Measurements from ENCODE around the gene LRPAP1. TPM values are rescaled to one million over a fixed set of nuclear protein-coding genes. Genes with fewer than 3 reads are reported as not detected.

LRPAP1 gene
- total RNA-seq, 1 donor from 2014 or later, result 120 TPM

DNA sequence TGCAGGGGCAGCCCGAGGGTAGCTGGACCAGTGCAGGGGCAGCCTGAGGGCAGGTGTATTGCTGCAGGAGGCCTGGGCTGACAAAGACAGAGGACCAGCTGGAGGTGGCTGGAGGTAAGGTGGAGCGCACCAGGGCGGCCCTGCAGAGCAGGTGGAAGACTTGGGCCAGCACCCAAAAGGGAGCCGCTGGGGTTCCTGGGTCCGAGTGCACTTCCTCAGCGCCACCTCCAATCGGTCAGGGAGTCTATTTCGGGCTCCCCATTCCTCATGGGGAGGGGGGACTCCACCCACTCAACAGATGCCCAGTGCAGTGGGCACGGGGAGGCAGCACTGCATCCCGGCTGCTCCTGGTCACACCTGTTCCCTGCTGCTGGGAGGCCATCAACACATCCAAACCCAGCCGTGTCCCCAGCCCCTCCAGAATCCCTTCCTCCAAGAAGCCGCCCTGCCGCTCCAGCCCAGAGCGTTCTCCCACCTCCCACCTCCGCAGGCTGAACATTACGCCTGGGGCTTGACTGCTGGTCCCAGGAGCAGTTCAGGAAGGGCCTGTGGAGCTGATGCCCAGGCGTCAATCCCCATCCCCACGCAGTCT, 1.5 kb downstream of the LRPAP1 start:
- DNase-seq, result no peak

DNA sequence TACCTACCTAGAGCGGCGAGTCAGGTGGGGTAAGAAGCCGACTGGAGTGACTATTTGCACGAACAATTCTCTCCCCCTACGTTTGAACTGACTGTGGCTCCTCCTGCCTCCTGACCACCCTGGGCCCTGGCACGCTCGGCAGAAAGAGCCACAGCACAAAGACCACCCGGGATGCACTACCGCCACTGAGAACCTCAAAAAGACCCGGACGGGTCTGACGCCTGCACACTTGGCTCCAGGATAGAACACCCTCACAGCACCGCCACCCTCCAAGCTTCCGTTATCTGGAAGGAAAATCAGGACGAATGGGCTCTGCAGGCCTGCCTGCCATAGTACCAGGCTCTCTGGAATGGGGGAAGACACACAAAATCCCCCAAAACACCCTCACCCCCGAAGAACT, 2.2 kb downstream of the LRPAP1 start:
- no peak for DNase-seq

- DNase-seq, result no peak
Measured at GRCh38 chr4:3529363-3529762, 2.9 kb downstream of the LRPAP1 start.

DNA sequence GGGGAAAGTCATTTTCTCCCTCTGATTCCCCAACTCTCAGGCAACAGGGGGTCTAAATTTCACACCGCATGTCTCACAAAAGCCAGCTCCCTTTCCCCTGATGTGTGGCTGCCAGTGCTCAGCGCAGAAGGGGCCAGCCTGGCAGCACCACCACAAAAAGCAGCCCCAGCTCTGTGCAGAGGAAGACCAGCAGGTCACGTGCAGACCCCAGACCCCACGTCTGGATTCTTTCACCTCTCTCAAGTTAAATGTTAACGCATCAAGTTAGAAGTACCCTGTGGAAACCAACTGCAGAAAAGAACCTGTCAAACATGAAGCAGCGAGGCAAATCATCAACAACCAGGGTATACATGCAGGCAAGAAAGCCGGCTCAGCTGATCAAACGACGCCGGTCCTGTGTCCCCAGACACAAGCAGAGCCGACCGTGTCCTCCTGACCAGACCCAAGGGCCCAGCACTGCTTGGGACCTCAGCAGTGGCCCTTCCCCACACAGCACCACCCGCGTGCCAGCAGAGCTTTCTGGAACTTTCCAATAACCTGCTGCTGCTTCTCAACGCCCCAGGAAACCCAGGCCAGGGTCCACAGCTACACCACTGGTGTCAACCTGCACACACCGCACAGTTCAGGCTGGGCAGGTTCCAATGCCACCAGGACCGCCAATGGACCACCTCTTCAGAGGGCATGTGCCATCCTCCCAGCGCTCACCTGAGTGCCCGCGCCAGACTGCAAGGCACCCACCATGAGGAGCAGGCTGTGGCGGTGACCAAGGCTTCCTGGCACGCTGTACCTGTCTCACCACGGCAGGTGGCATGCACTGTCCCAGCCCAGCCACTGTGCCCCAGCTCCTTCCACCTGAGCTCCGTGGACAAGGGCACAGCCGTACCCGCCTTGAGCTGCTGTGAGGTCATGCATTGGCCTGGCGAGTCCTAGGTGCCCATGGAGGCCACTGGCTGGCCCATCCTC, 4.0 kb downstream of the LRPAP1 start:
- no peak for DNase-seq

DNA sequence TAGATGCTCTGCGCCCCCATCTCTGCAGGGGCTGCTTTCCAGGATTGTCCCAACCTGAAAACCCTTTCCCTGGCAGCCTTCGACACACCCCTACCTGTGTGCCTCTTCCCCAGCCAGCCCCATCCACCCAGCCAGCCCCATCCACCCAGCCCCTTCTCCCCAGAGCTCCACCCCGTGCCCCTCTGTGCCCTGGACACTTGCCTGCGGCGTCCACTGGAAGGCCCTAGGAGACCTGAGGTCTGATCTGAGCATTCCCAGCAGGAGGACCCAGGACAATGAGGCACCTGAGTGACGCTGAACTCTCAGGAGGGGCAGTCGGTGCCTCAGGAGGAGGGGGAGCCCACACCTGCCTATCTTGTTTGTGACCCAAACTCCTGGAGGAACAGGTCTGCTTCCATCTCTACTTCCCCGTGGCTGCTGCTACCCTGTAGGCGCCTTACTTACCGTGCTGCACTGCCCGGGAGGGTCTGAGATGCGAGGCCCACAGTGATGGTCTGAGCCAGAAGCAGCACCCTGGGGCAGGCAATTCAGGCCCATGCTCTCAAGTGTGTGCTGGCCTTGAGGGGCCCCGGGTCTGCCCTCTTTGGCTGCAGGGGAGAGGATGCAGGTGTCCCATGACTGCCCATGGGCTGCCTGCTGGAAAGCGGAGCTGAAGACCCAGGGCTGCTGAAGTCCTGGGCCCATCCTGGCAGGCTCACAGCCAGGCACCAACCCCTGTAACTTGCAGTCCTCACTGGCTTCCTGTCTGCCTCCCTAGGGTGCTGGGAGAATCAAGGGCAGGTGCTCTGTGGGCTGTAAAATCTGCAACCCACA, 4.9 kb downstream of the LRPAP1 start:
- no peak for DNase-seq

DNA sequence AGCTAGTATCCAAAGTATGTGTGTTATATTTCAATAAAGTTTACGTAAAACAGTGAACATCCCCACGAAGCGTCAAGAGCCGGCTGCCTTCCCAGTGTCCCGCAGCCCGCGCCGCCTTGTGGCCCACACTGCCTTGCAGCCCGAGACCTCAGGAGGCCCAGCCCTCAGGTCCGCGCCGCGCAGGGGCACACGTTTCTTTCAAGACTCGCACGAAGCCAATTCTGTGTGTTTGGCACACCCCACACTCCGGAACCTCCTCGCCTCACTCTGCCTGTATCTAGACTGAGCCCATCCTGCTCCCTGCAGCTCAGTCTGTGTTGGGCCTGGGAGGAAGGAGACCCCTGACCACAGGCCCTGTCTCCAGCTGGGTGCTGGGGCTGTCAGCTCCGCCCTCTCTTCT, 5.8 kb downstream of the LRPAP1 start:
- no peak for DNase-seq

- no peak for DNase-seq
Measured at GRCh38 chr4:3525532-3526430, 6.4 kb downstream of the LRPAP1 start.

GRCh38 chr4:3524920-3525319, 7.3 kb downstream of the LRPAP1 start:
- DNase-seq, result no peak

GRCh38 chr4:3524349-3524748, 7.9 kb downstream of the LRPAP1 start:
- DNase-seq, result no peak

- DNase-seq, result no peak
Measured at GRCh38 chr4:3523628-3524221, 8.5 kb downstream of the LRPAP1 start.

DNA sequence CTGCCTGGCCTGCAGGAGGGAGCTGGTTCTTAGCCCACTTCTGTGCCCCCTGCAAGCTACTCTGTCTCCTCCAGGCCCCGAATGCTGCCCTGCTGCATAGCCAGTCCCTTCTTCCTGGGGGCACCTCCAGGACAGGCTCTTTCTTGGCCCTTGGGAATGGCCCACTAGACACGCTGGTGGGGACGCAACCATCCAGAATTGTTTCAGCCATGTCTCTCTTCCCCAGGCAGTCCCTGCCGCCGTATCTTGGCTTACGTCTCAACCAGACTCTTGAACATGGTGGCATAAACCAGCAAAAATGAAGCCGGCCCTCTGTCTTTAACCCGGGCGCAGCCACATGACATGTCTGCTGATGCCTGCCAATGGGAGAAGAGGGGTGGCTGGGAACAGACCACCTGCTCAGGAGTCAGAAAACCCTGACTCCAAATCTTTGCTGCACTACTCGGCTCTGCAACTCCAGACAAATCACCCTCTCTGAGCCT, 9.0 kb downstream of the LRPAP1 start:
- no peak for DNase-seq

- DNase-seq, result no peak
Measured at GRCh38 chr4:3522651-3523050, 9.6 kb downstream of the LRPAP1 start.

- DNase-seq, result no peak
Measured at GRCh38 chr4:3522326-3522640, 9.9 kb downstream of the LRPAP1 start.

DNA sequence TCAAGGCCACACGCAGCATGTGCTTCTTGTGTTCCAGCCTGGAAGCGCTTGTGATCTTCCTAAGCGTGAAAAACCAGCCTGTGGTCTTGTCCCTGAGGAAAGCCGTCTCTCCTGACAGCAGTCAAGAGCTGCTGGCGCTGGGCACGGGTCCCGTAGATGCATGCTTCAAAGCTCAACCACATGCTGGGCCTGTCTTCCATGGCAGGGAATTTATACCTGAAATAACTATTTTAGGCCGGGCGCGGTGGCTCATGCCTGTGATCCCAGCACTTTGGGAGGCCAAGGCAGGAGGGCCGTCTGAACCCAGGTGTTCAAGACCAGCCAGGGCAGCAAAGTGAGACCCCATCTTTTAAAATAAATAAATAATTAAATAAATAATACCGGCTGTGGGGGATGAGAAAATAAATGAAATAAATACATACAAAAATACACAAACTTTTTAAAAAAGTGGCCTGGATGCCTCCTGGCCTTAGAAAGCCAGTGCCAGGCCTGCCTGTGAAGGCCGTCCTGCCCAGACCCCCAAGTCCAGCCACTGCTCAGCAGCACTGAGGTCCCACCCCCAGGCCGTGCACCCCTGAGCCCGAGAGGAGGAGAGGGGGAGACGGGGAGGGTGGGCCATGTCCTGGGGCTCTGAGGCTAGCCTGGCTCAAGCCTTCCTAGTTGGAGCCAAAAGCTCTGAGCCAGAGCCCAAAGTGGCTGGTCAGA, 10.4 kb downstream of the LRPAP1 start:
- no peak for DNase-seq

- no peak for DNase-seq
Measured at GRCh38 chr4:3520796-3521600, 11.2 kb downstream of the LRPAP1 start.

GRCh38 chr4:3520276-3520675, 11.9 kb downstream of the LRPAP1 start:
- DNase-seq, result no peak

DNA sequence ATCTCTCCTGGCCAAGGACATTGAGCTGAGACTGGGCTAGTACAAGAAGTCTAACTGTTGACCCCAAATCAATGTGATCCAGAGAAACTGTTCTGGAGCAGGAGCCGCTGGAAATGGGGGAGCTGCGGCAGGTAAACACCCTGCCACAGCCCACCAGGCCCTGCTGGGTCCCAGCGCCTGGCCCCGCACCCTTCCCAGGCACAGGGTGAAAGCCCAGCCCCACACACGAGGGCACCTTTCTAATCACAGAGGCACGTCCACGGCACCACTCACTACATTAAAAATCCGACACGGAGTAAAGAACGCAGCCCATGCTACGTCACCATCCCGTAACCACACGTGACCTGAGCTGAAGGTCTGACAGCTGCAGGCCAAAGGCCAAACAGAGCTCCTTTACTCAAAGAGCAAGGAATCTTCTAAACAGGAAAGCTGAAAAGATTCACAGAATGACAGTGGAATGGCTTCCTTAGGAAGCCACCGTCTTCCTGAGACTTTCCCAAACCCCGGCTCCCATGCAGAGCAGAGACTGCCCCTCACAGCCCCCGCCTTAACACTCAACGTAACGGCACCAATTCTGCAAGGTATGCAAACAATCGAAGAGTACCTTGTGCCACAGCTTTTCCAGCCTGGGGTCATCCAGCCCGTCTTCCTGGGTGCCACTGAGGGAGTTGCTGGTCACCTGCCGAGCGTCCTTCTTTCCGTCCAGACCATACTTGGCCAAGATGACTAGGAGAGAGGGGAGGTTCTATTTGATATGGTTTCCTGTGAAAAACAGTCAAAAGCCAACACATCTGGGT, 12.6 kb downstream of the LRPAP1 start:
- DNase-seq, result no peak

GRCh38 chr4:3518941-3519340, 13.3 kb downstream of the LRPAP1 start:
- no peak for DNase-seq

DNA sequence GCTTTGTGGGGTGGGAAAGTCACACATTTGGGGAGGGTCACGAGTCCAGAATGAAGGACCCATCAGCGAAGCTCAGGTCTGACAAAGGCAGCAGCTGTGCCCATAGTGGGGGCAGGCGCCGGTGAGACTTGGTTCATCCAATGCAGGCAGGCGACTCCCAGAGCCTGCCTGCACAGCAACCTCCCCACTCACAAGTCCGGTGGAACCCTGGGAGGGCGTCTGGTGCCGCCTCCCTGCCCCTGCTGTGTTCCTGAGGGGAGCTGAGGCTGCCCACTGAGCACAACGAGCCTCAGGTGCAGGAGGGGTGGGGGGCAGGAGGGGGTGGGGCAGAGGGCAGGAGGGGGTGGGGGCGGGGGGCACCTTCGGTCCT, 13.7 kb downstream of the LRPAP1 start:
- no peak for DNase-seq

All from dermis blood vessel endothelial cell (primary cell).